DMS114 treated with DMSO at 0.1 percent for 48 hours (cell line): ENCODE measurements around the gene GAS5.
A peak's percentile ranks its signal among the peaks of the same experiment; 100 is the strongest.
"Not testable (repeated sequence)": the region's sequence is repeated elsewhere in the genome, so short reads cannot be mapped to it uniquely, and the experiment has no call there.

Experiments
- DNase-seq: peaks from one replicate; lab custom pipeline; 2025; ENCODE audit not compliant: unreplicated experiment; lab: John Stamatoyannopoulos, UW

The GAS5 gene

DNA sequence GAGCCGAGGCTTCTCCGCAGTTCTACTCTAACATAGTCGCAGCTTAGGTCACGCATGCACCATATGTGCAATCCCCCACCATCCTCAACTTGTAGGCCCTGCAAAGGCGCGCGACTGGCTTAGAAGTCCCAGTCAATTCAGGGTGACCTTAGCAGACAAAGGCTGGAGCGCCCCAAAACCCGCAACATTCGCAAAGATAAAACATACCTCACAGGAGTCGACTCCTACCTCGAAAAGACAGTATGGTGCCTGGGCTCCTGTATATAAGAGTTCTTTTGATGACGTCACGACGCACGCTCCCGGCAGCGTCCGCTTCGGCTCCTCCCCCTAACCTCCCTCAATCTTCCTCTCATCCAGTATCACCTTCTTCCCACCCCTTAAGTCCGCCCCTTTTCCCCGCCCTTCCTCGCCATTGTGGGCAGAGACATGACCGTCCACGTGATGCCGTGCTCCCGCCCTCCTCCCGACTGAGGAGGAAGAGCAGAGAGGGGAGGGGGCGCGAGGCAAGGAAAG is at the start of gene GAS5:
GAS5 (minus strand) TSS at position 237 of the 513 bp plus-strand sequence.
- peak; percentile 99 for DNase-seq

DNA sequence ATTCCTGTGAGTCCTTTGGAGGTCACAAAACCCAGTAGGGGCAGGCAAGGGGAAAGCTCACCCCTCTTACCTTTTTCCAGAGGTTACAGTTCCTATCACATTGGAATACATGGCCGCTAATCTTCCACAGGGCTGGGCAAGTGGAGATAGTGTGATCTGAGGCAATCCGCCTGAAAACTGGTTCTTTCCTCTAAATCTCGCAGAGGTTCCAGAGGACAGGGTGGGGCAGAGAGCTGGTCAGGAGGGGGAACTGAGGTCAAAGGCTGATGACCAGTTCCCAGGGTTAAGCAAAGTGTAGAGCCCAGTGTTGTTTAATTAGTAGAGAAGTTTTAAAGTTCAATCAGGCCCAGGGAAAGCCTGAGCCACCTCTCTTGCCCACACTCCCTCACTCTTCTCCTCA is 49.4 kb upstream of the GAS5 start, which contains the start of gene SERPINC1:
SERPINC1 (minus strand) TSS at position 179 of the 400 bp plus-strand sequence; CDS start at position 111, 68 bp downstream.
- DNase-seq = no peak

- no peak for DNase-seq
Observed at GRCh38 chr1:173916667-173917066, 48.9 kb upstream of the GAS5 start.

DNA sequence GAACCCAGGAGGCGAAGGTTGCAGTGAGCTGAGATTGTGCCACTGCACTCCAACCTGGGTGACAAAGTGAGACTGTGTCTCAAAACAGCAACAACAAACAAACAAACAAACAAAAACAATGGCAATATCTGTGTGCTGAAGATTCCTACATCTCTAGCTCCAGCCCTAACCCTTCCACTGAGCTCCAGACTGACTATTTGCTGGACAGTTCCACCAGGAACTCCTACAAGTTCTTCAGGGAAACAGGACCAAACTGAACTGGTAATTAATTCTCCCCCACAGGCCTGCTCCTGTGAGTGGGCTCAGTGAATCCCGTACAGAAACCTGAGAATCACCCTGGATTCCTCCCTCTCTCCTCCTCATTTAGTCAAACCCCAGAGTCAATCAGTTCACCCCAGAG is 47.8 kb upstream of the GAS5 start:
- no peak for DNase-seq

- DNase-seq = no peak
Observed at GRCh38 chr1:173914366-173914871, 46.6 kb upstream of the GAS5 start.

DNA sequence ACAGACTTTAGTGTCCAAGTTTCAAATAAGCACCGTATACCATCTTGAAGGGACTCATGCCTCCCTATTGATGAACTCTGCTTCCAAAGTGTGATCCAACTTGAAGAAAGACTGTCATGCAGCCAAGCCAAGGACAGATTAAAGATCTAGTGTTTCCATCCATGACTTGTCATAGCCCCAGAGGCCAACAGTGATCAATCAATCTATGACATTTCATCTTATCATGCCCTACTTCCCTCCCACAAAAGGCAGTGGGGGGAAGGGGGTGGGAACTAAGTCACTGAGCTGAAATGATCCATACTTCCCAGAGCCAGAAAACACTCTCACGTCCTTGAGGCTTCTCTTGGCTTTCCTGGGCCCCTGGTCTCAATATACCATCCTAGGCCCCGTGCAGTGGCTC is 45.3 kb upstream of the GAS5 start:
- DNase-seq = no peak

GRCh38 chr1:173903827-173904531 is 36.2 kb upstream of the GAS5 start:
- DNase-seq = no peak

GRCh38 chr1:173900992-173901391 is 33.2 kb upstream of the GAS5 start:
- no peak for DNase-seq

- DNase-seq = no peak
Observed at GRCh38 chr1:173900427-173900826, 32.6 kb upstream of the GAS5 start.

GRCh38 chr1:173894189-173894588 is 26.4 kb upstream of the GAS5 start:
- DNase-seq = no peak

GRCh38 chr1:173893611-173894010 is 25.8 kb upstream of the GAS5 start:
- DNase-seq = no peak

DNA sequence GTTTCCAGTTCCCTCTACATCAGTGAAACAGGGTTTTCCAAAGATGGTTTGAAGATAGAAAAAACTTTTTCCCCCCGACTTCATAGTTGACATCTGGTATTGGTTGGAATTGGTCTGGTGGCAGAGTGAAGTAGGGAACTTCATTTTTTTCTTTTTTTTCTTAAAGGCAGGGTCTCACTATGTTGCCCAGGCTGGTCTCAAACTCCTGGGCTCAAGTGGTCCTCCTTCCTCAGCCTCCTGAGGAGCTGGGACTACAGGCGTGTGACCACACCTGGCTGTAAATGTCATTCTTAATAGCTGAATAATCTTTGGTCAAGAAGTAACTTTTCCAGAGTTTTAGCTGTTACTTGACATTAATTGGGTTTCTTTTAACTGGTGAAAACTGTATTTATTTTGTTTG is 22.1 kb upstream of the GAS5 start:
- DNase-seq = no peak

DNA sequence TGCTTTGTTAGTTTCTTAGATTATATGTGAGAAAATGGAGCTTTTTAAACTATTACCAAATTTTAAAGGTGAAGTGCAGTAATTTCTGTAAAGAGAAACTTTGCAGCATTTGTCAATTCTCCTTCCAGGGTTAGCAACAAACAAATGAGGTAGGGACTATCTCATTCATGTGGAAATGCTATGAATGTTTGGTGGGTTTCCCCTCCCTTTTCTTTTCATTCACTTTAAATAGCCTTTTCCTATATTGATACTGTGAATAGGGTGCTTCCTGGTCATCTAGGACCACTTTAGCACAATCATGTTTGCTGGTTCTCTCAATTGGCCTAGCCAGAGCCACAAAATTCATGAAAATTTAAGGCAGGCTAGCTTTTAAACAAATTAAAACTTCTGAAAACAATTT is 21.0 kb upstream of the GAS5 start:
- no peak for DNase-seq

- no peak for DNase-seq
Observed at GRCh38 chr1:173887627-173888026, 19.8 kb upstream of the GAS5 start.

GRCh38 chr1:173886746-173887611 is 19.2 kb upstream of the GAS5 start:
- no peak for DNase-seq

GRCh38 chr1:173884701-173885100 is 16.9 kb upstream of the GAS5 start:
- DNase-seq = no peak

DNA sequence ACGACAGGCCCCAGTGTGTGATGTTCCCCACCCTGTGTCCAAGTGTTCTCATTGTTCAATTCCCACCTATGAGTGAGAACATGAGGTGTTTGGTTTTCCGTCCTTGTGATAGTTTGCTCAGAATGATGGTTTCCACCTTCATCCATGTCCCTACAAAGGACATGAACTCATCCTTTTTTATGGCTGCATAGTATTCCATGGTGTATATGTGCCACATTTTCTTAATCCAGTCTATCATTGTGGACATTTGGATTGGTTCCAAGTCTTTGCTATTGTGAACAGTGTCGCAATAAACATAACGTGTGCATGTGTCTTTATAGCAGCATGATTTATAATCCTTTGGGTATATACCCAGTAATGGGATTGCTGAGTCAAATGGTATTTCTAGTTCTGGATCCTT is 13.3 kb upstream of the GAS5 start:
- DNase-seq = not testable (repeated sequence)

GRCh38 chr1:173878251-173878650 is 10.5 kb upstream of the GAS5 start:
- DNase-seq = no peak

DNA sequence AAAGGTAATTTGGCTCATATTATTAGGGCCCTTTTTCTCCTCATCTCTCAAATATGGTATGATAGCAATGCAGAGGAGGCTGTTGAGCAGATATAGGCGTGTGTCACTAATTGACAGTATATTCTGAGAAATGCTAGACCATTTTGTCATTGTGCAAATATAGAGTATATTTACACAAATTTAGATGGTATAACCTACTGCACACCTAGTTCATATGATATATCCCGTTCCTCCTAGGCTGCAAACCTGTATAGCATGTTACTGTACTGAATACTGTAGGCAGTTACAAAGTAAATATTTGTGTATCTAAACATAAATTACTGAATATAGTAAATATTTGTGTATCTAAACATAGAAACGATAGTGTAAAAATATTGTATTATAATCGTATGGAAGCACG is 8.9 kb upstream of the GAS5 start:
- no peak for DNase-seq

DNA sequence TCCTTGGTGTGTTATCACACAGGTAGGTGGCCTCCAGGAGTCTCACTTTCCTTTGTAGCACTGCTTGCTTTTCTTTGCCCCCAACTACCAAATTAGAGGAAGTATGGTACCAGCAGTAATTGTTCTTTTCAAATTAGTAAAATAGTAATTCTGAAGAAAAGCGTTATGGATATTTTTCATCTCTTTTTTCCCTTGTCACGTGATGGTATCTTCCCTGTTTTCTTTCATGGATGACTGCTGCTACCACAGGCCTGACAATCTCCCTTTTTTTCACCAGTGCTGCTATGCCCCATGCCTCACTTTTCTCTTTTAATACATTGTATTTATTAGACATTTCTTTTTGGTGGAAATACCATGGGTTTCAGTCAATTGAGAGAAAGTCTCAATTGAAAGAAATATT is 3.7 kb upstream of the GAS5 start:
- no peak for DNase-seq

GRCh38 chr1:173871091-173871490 is 3.3 kb upstream of the GAS5 start:
- DNase-seq = no peak
